ENCODE data around the gene COPZ2. TPM values are rescaled to one million over a fixed set of nuclear protein-coding genes. Genes with fewer than 3 reads are reported as not detected.
A peak's percentile ranks its signal among the peaks of the same experiment; 100 is the strongest.

Gene COPZ2
- total and polyA plus RNA-seq, 9 of the 15 experiments (the other 6 are each of a cell fraction or from before 2014, with no cell fraction given): 0.22 to 0.49 TPM; not detected in 7

DNA sequence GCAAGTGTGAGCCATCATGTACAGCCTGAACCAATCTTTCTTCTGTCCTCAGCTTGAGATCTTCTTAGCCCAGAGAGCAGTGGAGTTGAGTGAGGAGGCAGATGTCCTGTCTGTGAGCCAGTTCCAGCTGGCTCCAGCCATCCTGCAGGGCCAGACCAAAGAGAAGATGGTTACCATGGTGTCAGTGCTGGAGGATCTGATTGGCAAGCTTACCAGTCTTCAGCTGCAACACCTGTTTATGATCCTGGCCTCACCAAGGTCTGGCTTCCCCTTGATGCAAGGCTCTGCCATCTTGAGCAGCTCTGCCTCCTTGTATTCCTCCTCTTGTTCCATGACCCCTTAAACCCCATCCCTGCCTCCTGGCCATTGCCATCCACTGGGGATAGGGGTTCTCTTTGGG lies 57.1 kb downstream of the COPZ2 start (continued):
- TF ChIP-seq, protein P1, sequence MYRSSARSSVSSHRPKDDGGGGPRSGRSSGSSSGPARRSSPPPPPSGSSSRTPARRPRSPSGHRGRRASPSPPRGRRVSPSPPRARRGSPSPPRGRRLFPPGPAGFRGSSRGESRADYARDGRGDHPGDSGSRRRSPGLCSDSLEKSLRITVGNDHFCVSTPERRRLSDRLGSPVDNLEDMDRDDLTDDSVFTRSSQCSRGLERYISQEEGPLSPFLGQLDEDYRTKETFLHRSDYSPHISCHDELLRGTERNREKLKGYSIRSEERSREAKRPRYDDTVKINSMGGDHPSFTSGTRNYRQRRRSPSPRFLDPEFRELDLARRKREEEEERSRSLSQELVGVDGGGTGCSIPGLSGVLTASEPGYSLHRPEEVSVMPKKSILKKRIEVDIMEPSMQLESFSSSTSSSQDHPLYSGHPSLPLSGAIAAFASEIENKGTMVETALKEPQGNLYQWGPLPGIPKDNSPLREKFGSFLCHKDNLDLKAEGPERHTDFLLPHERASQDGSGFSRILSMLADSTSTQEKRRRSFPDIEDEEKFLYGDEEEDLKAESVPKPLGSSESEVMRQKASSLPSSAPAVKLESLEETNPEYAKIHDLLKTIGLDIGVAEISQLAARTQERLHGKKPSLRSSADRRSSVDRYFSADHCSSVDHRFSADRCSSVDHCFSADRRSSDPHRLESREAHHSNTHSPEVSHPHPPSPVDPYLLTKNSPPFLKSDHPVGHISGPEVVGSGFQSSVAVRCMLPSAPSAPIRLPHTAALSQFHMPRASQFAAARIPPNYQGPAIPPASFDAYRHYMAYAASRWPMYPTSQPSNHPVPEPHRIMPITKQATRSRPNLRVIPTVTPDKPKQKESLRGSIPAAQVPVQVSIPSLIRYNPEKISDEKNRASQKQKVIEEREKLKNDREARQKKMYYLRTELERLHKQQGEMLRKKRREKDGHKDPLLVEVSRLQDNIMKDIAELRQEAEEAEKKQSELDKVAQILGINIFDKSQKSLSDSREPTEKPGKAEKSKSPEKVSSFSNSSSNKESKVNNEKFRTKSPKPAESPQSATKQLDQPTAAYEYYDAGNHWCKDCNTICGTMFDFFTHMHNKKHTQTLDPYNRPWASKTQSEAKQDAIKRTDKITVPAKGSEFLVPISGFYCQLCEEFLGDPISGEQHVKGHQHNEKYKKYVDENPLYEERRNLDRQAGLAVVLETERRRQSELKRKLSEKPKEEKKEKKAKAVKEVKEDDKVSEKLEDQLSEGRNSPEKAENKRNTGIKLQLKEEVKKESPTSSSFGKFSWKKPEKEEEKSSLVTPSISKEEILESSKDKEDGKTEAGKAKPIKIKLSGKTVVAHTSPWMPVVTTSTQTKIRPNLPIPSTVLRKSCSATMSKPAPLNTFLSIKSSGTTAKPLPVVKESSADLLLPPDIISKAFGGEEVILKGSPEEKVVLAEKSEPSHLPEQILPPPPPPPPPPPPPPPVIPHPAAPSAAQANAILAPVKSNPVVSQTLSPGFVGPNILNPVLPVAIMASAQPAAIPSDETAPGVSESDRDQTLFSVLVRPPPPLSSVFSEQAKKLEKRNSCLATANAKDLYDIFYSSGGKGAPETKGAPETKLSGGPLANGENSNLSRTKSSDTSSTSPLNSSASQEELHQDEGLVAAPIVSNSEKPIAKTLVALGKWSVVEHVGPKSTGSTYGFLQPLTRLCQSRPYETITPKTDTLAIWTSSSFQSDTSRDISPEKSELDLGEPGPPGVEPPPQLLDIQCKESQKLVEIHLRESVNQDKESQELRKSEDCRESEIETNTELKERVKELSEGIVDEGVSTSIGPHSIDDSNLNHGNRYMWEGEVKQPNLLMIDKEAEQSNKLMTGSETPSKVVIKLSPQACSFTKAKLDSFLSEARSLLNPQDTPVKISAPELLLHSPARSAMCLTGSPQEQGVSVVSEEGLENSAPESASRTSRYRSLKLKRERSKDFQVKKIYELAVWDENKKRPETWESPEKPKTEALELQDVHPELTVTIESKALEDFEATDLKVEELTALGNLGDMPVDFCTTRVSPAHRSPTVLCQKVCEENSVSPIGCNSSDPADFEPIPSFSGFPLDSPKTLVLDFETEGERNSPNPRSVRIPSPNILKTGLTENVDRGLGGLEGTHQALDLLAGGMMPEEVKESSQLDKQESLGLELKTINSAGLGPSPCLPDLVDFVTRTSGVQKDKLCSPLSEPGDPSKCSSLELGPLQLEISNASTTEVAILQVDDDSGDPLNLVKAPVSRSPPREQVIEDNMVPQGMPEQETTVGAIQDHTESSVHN (IDR thresholded peaks at IDR 0.05; ENCODE audit: borderline replicate concordance in 1 of 2, low read depth in 1 of 2): no peak
- TF ChIP-seq NFYB (IDR thresholded peaks at IDR 0.05; ENCODE audit: extremely low read depth, insufficient read length) (peak; percentile 12), MTA2 (IDR thresholded peaks at IDR 0.05; ENCODE audit: low read depth) (no peak), ZNF785 (CRISPR knock-in tag; IDR thresholded peaks at IDR 0.05) (no peak)

All from K562 (cell line).